CD14-positive monocyte (primary cell): ENCODE results near the gene ABI1. TPM values are rescaled to one million over a fixed set of nuclear protein-coding genes. Genes with fewer than 3 reads are reported as not detected.

ENCODE experiments used
- DNase-seq, 3 donors: peaks; one replicate each; pipeline ENCODE4 v3.0.0-alpha.2; 2011 to 2022
- H2AFZ ChIP-seq: 2 replicates; pipeline ENCODE4 v1.6.0; 2012; ENCODE audit warnings: mild to moderate bottlenecking, low read depth, low read length, inconsistent platforms; ENCODE audit not compliant: insufficient read depth, poor library complexity, severe bottlenecking
- H3K27ac ChIP-seq, 2 donors: 1 replicate in 1 of 2; 2 replicates in 1 of 2; pipeline ENCODE4 v1.5.1; 2012 to 2013; ENCODE audit warnings: low read length in 2 of 2, control low read depth in 1 of 2, inconsistent platforms in 1 of 2, low read depth in 1 of 2, mild to moderate bottlenecking in 1 of 2
- H3K27me3 ChIP-seq, 2 donors: one replicate each; pipeline versions ENCODE4 v1.6.0 to v1.6.1; 2011 to 2013; ENCODE audit warnings: low read length in 2 of 2; ENCODE audit not compliant: control insufficient read depth in 2 of 2, insufficient read depth in 2 of 2
- H3K36me3 ChIP-seq, 2 donors: replicated peaks in 1 of 2; 1 replicate in 1 of 2; 2 replicates in 1 of 2; pipeline versions ENCODE4 v1.5.1 to v1.6.1; 2012 to 2013; ENCODE audit warnings: low read length in 2 of 2, control low read depth in 1 of 2, inconsistent platforms in 1 of 2, mild to moderate bottlenecking in 1 of 2; ENCODE audit not compliant: insufficient read depth in 2 of 2, control insufficient read depth in 1 of 2
- H3K4me1 ChIP-seq, 2 donors: 1 replicate in 1 of 2; 2 replicates in 1 of 2; pipeline versions ENCODE4 v1.5.1 to v1.6.1; 2012 to 2013; ENCODE audit warnings: low read length in 2 of 2, control low read depth in 1 of 2, inconsistent platforms in 1 of 2, mild to moderate bottlenecking in 1 of 2, moderate library complexity in 1 of 2; ENCODE audit not compliant: insufficient read depth in 2 of 2, control insufficient read depth in 1 of 2
- H3K4me2 ChIP-seq: replicated peaks from 2 replicates; pipeline ENCODE3; 2012; ENCODE audit warnings: low read length, moderate library complexity, mild to moderate bottlenecking; ENCODE audit not compliant: poor library complexity, severe bottlenecking; ENCODE audit errors: extremely low read depth
- H3K4me3 ChIP-seq, 3 experiments: fragments of 200-600 bp in 1 of 3; sonication (generic) in 1 of 3; replicated peaks in 1 of 3; 1 replicate in 2 of 3; 2 replicates in 1 of 3; pipeline ENCODE4 v1.5.1; 2011 to 2013; ENCODE audit warnings: low read length in 3 of 3, mild to moderate bottlenecking in 3 of 3, control low read depth in 2 of 3, low read depth in 2 of 3, inconsistent platforms in 1 of 3, moderate library complexity in 1 of 3
- H3K79me2 ChIP-seq: 2 replicates; pipeline ENCODE4 v1.6.0; 2012; ENCODE audit warnings: mild to moderate bottlenecking, control low read depth, inconsistent platforms, low read length, moderate library complexity; ENCODE audit not compliant: insufficient read depth
- H3K9ac ChIP-seq: 2 replicates; pipeline ENCODE4 v1.6.0; 2017; ENCODE audit warnings: low read length, mild to moderate bottlenecking; ENCODE audit not compliant: insufficient read depth, poor library complexity, severe bottlenecking
- H3K9me3 ChIP-seq, 2 donors: replicated peaks in 1 of 2; 1 replicate in 1 of 2; 2 replicates in 1 of 2; pipeline versions ENCODE4 v1.5.1 to v1.6.1; 2012 to 2013; ENCODE audit warnings: low read length in 2 of 2, control low read depth in 1 of 2; ENCODE audit not compliant: control insufficient read depth in 1 of 2, insufficient read depth in 1 of 2
- H4K20me1 ChIP-seq: 2 replicates; pipeline ENCODE4 v1.6.0; 2012; ENCODE audit warnings: mild to moderate bottlenecking, low read length, control low read depth, moderate library complexity; ENCODE audit not compliant: insufficient read depth
- H3K27ac Mint-ChIP-seq, 7 donors: one replicate each; pipeline ENCODE4 v1.8.0; 2020; ENCODE audit warnings: mild to moderate bottlenecking in 7 of 7, mixed read lengths in 7 of 7, moderate library complexity in 6 of 7, inconsistent platforms in 2 of 7
- H3K27me3 Mint-ChIP-seq, 3 donors: one replicate each; pipeline ENCODE4 v1.8.0; 2021 to 2022; ENCODE audit warnings: low read depth in 3 of 3, mild to moderate bottlenecking in 3 of 3, mixed read lengths in 3 of 3, moderate library complexity in 3 of 3, inconsistent platforms in 1 of 3
- H3K36me3 Mint-ChIP-seq, 2 donors: one replicate each; pipeline ENCODE4 v1.8.0; 2020; ENCODE audit warnings: mixed read lengths in 2 of 2, inconsistent platforms in 1 of 2, mild to moderate bottlenecking in 1 of 2
- H3K4me1 Mint-ChIP-seq: one replicate; pipeline ENCODE4 v1.8.0; 2020; ENCODE audit warnings: mild to moderate bottlenecking, mixed read lengths
- H3K4me3 Mint-ChIP-seq, 2 donors: one replicate each; pipeline ENCODE4 v1.8.0; 2020; ENCODE audit warnings: mild to moderate bottlenecking in 2 of 2, mixed read lengths in 2 of 2, moderate library complexity in 1 of 2
- H3K9me3 Mint-ChIP-seq, 7 donors: one replicate each; pipeline ENCODE4 v1.8.0; 2020 to 2022; ENCODE audit warnings: mixed read lengths in 7 of 7, mild to moderate bottlenecking in 6 of 7, moderate library complexity in 6 of 7, inconsistent platforms in 2 of 7
- CTCF ChIP-seq: fragments of 200-600 bp; IDR thresholded peaks from one replicate; pipeline ENCODE4 v1.8.0; 2022; ENCODE audit warnings: antibody characterized with exemption, mild to moderate bottlenecking
- WGBS: methylation state at CpG from one replicate; pipeline ENCODE4 v1.1.5; 2013; ENCODE audit warnings: missing lambda C conversion rate; ENCODE audit not compliant: insufficient coverage; 5-methylcytosine and 5-hydroxymethylcytosine counted together
- intact Hi-C, 2 donors: fragments of 100-400 bp; cut with micrococcal nuclease; formaldehyde crosslinking; loops; one replicate each; pipeline versions ENCODE4 v1.15.0 to v1.15.1; 2023
- polyA plus RNA-seq, 3 donors: library from polyadenylated mRNA; depleted of rRNA in 1 of 3; unstranded in 2 of 3; stranded (reverse) in 1 of 3; fragments of 300-500 nt in 2 of 3; fragments of >200 nt in 1 of 3; fragmentation: Illumina TruSeq in 2 of 3; gene quantifications; 1 replicate in 2 of 3; 2 replicates in 1 of 3; pipeline ENCODE4 v1.2.3, GENCODE V29; 2012 to 2021

Gene ABI1
- polyA plus RNA-seq, 3 donors, result 39.8 to 77.2 (median 61.5) TPM

GRCh38 chr10:26770069-26770468, 90.7 kb downstream of the ABI1 start:
- no CpG with 5 or more reads among the region's 4 CpGs for WGBS
- Histone ChIP-seq H3K9me3 (no peaks in the 10 kb centered on the region), H3K27me3 (no peaks in the 10 kb centered on the region), H3K4me3 (no peak overlapping the region), H3K9ac (no peak overlapping the region), H3K79me2 (peaks cover 64% of the 10 kb centered on the region), H4K20me1 (peaks cover 88% of the 10 kb centered on the region), H3K27ac (no peak overlapping the region), H3K36me3 (peaks cover 31 to 54% of the 10 kb centered on the region in 2 donors), H3K4me1 (no peaks in the 10 kb centered on the region), H3K4me2 (no peak overlapping the region), H2AFZ (no peak overlapping the region)
- no peak for DNase-seq
- Mint-ChIP-seq H3K9me3 (no peaks in the 10 kb centered on the region), H3K36me3 (peaks cover 32 to 44% of the 10 kb centered on the region in 2 donors), H3K27ac (no peak overlapping the region), H3K27me3 (peaks cover 0 to 3% (median 0%) of the 10 kb centered on the region in 3 donors), H3K4me1 (no peaks in the 10 kb centered on the region), H3K4me3 (no peak overlapping the region)
- intact Hi-C loops, result no loop called here
- no peak for TF ChIP-seq CTCF

DNA sequence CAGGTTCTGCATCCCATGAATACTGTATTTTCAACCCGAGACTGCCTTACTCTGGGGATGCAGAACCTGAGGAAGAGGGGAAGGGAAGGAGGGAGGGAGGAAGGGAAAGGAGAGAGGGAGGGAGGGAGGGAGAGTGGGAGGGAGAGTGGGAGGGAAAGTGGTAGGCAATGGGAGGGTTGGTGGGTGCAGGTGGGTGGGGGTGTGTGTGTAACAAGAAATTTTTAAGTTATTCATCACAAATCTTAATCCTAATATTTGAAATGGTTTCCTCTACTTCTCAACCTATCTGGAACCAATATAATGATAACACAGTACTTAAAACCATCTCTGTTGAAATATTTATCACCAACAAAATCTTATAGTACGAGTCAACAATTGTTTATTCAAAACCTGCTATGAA, 95.2 kb downstream of the ABI1 start:
- WGBS, result no CpG with 5 or more reads among the region's 2 CpGs
- Mint-ChIP-seq H3K27me3 (peaks cover 0 to 2% (median 0%) of the 10 kb centered on the region in 3 donors), H3K9me3 (no peaks in the 10 kb centered on the region), H3K4me1 (no peaks in the 10 kb centered on the region), H3K4me3 (no peak overlapping the region), H3K27ac (peak overlapping the region in 1 of 7 donors; percentile 4), H3K36me3 (peaks cover 46 to 60% of the 10 kb centered on the region in 2 donors)
- Histone ChIP-seq H4K20me1 (peaks cover 54% of the 10 kb centered on the region), H2AFZ (no peak overlapping the region), H3K9me3 (no peaks in the 10 kb centered on the region), H3K4me3 (no peak overlapping the region), H3K79me2 (peaks cover 22% of the 10 kb centered on the region), H3K4me1 (no peaks in the 10 kb centered on the region), H3K27ac (no peak overlapping the region), H3K9ac (no peak overlapping the region), H3K27me3 (no peaks in the 10 kb centered on the region), H3K36me3 (peaks cover 56 to 90% of the 10 kb centered on the region in 2 donors), H3K4me2 (no peak overlapping the region)
- no peak for DNase-seq
- intact Hi-C loops, result no loop called here
- TF ChIP-seq CTCF, result no peak
